K562 (cell line): ENCODE data around the gene PGP. TPM values are rescaled to one million over a fixed set of nuclear protein-coding genes. Genes with fewer than 3 reads are reported as not detected.

Experiments
- ATAC-seq: fragments of 200-7000 bp; cut with Tn5 transposase; 3 replicates; pipeline ENCODE4 v1.9.1; 2020; ENCODE audit warnings: moderate library complexity
- BruUV-seq: library from RNA; stranded (reverse); fragments of 400-500 nt; replicated peaks from 2 replicates; lab custom pipeline; 2021; lab: Mats Ljungman, UMichigan
- CTCF ChIA-PET: fragments of 300-600 bp; formaldehyde crosslinking; extraction: SDS; loops from one replicate; lab custom pipeline; 2021; ENCODE audit warnings: low intra/inter-chr PET ratio; lab: Yijun Ruan, JAX
- POLR2A ChIA-PET: fragments of 300-600, 350-650 bp; sonication (Branson Sonifier 250); formaldehyde crosslinking; extraction: SDS; loops from one replicate; lab custom pipeline; 2021; ENCODE audit warnings: antibody characterized with exemption, inconsistent platforms; lab: Yijun Ruan, JAX
- DNase-seq, 4 experiments: peaks; one replicate each; pipeline versions ENCODE4 v3.0.0 to v3.0.0-alpha.2; 2011 to 2018; ENCODE audit warnings: low spot score in 3 of 4, mixed read lengths in 3 of 4; ENCODE audit errors: extremely low read depth in 1 of 4
- FAIRE-seq: peaks from 2 replicates; lab custom pipeline; 2011; peaks lifted over from hg19 to GRCh38; lab: Jason Lieb, UNC
- H2AFZ ChIP-seq: 2 replicates; pipeline ENCODE4 v1.6.0; 2011; ENCODE audit warnings: low read depth, low read length, control low read depth, inconsistent platforms
- H3K27ac ChIP-seq: fragments of 200-600 bp; 3 replicates; pipeline ENCODE4 v1.8.0; 2011; ENCODE audit warnings: low read depth, mild to moderate bottlenecking, control low read depth, inconsistent platforms, low read length, moderate library complexity, mixed read lengths; ENCODE audit errors: extremely low read depth
- H3K27me3 ChIP-seq, 2 experiments: fragments of 300-600 bp in 1 of 2; 2 replicates in 1 of 2; 3 replicates in 1 of 2; pipeline versions ENCODE4 v1.6.0 to v1.8.0; 2011; ENCODE audit warnings: inconsistent platforms in 2 of 2, low read length in 2 of 2, mild to moderate bottlenecking in 1 of 2, mixed read lengths in 1 of 2, moderate library complexity in 1 of 2; ENCODE audit not compliant: control insufficient read depth in 2 of 2, insufficient read depth in 2 of 2
- H3K36me3 ChIP-seq: fragments of 300-600 bp; 3 replicates; pipeline ENCODE4 v1.8.0; 2011; ENCODE audit warnings: mild to moderate bottlenecking, low read length, inconsistent platforms; ENCODE audit not compliant: control insufficient read depth, insufficient read depth
- H3K4me1 ChIP-seq, 2 experiments: fragments of 200-600 bp in 1 of 2; replicated peaks in 1 of 2; 2 replicates in 1 of 2; 3 replicates in 1 of 2; pipeline versions ENCODE4 v1.5.1 to v1.8.0; 2011; ENCODE audit warnings: inconsistent platforms in 2 of 2, low read length in 2 of 2, mild to moderate bottlenecking in 1 of 2, mixed read lengths in 1 of 2, moderate library complexity in 1 of 2; ENCODE audit not compliant: control insufficient read depth in 2 of 2, insufficient read depth in 2 of 2
- H3K4me2 ChIP-seq: 2 replicates; pipeline ENCODE4 v1.6.1; 2011; ENCODE audit warnings: low read length, control low read depth, inconsistent platforms, mixed read lengths; ENCODE audit not compliant: insufficient read depth
- H3K4me3 ChIP-seq: fragments of 200-600 bp; sonication (generic), shearing (Covaris generic); 2 replicates; pipeline ENCODE4 v1.5.1; 2016; ENCODE audit warnings: control low read depth, inconsistent platforms
- H3K79me2 ChIP-seq: fragments of 200-600 bp; 3 replicates; pipeline ENCODE4 v1.8.0; 2011; ENCODE audit warnings: low read length, inconsistent platforms; ENCODE audit not compliant: control insufficient read depth, insufficient read depth
- H3K9ac ChIP-seq, 2 experiments: 2 replicates each; pipeline versions ENCODE4 v1.6.0 to v1.6.1; 2011; ENCODE audit warnings: low read depth in 2 of 2, low read length in 2 of 2, control low read depth in 1 of 2, inconsistent platforms in 1 of 2, mild to moderate bottlenecking in 1 of 2, mixed read lengths in 1 of 2; ENCODE audit not compliant: insufficient read depth in 1 of 2
- H3K9me1 ChIP-seq: one replicate; pipeline ENCODE4 v1.6.0; 2011; ENCODE audit warnings: inconsistent platforms, mild to moderate bottlenecking, low read length, moderate library complexity; ENCODE audit not compliant: control insufficient read depth, insufficient read depth
- H3K9me3 ChIP-seq: replicated peaks from 2 replicates; pipeline ENCODE4 v1.5.1; 2011; ENCODE audit warnings: low read depth, low read length, inconsistent platforms; ENCODE audit not compliant: control insufficient read depth, insufficient read depth
- H4K20me1 ChIP-seq: replicated peaks from 2 replicates; pipeline ENCODE4 v1.6.1; 2011; ENCODE audit warnings: low read length, inconsistent platforms, mixed read lengths; ENCODE audit not compliant: control insufficient read depth, insufficient read depth
- GATAD2A ChIP-seq: fragments of 450-650 bp; IDR thresholded peaks from 2 replicates; pipeline ENCODE4 v1.6.1; 2017
- TAF9B ChIP-seq: fragments of 450-650 bp; IDR thresholded peaks from 2 replicates; pipeline ENCODE4 v1.6.1; 2018; ENCODE audit warnings: mild to moderate bottlenecking; ENCODE audit not compliant: partially characterized antibody
- TCF3 ChIP-seq: sonication (generic); formaldehyde crosslinking; IDR thresholded peaks from 2 replicates; pipeline ENCODE4 v1.4.0; 2020; ENCODE audit warnings: mild to moderate bottlenecking, missing genetic modification reagents
- WGBS: fragments of 100-300 bp; shearing (Covaris generic); methylation state at CpG from one replicate; pipeline ENCODE4 v1.1.6; 2016; ENCODE audit warnings: low coverage, mixed read lengths; ENCODE audit not compliant: insufficient coverage; ENCODE audit errors: missing lambda C conversion rate; 5-methylcytosine and 5-hydroxymethylcytosine counted together
- in situ Hi-C: fragments of 300-500 bp; cut with MboI; formaldehyde crosslinking; loops from 4 replicates; pipeline ENCODE4 v1.15.0; 2018; ENCODE audit warnings: inconsistent platforms, mixed read lengths
- intact Hi-C: fragments of 100-400 bp; cut with micrococcal nuclease; formaldehyde crosslinking; loops from 2 replicates; pipeline ENCODE4 v1.14.2; 2022
- polyA plus RNA-seq, 8 experiments: library from polyadenylated mRNA; depleted of rRNA in 4 of 8; stranded (reverse) in 5 of 8; unstranded in 3 of 8; fragments of >200 nt; fragmentation: Nextera tagmentation in 2 of 8; fragmentation: Illumina TruSeq in 1 of 8; extraction: Ambion mirVana in 2 of 8; extraction: Trizol in 1 of 8; gene quantifications; 2 replicates each; pipeline versions ENCODE4 v1.2.1 to v1.2.3, GENCODE V29; 2011 to 2014; ENCODE audit warnings: inconsistent platforms in 1 of 8, missing spikeins in 1 of 8
- total RNA-seq, 7 experiments: library from RNA; depleted of rRNA in 6 of 7; stranded (reverse); fragments of >200 nt in 6 of 7; fragmentation: Illumina TruSeq in 2 of 7; extraction: Trizol in 2 of 7; gene quantifications; 2 replicates each; pipeline versions ENCODE4 v1.2.1 to v1.2.3, GENCODE V29; 2011 to 2021; ENCODE audit warnings: low replicate concordance in 1 of 7
- TF ChIP-seq, protein P1 (sequence below): fragments of 450-650 bp; conservative IDR thresholded peaks from 2 replicates; pipeline ENCODE4 v1.6.1; 2016; ENCODE audit warnings: missing genetic modification characterization, low read depth, mild to moderate bottlenecking, control low read depth, missing compliant biosample characterization
- TF ChIP-seq, protein P2 (sequence below): sonication (generic); formaldehyde crosslinking; IDR thresholded peaks from 2 replicates; pipeline ENCODE4 v1.9.0; 2022; ENCODE audit warnings: mild to moderate bottlenecking, missing genetic modification reagents

PGP gene
- total and polyA plus RNA-seq, 9 of the 15 experiments (the other 6 are each of a cell fraction or from before 2014, with no cell fraction given), result 1.1 to 57.6 (median 19.6) TPM

DNA sequence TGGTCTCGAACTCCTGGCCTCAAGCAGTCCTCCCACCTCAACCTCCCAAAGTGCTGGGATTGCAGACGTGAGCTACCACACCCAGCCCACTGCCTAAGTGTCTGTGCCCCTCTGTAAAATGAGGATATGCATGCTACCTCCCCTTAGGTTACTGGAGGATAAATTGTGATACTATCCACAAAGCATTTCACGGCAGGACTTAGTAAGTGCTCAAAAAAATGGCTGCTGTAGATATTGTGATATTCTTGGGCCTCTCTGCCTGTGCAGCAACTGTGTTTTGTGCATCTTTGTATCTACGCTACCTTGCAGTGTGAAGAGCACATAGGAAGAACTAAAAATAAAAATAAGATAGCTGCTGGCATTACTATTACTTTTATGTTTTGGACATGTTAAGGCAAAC lies 16.4 kb downstream of the PGP start:
- Histone ChIP-seq H3K4me1 (peaks cover 3 to 51% of the 10 kb centered on the region in 2 experiments; a peak in 4 of 5 replicates), H4K20me1 (0 out of 2 replicates have a peak, but pooled peaks cover 3% of the 10 kb centered on the region), H3K27ac (no peak overlapping the region), H2AFZ (no peak overlapping the region), H3K79me2 (no peaks in the 10 kb centered on the region), H3K4me2 (no peak overlapping the region), H3K9me3 (no peaks in the 10 kb centered on the region), H3K9me1 (no peaks in the 10 kb centered on the region), H3K4me3 (no peak overlapping the region), H3K27me3 (peaks cover 0 to 5% of the 10 kb centered on the region in 2 experiments; a peak in 2 of 5 replicates), H3K36me3 (no peaks in the 10 kb centered on the region), H3K9ac (no peak overlapping the region)
- DNase-seq, result no peak
- no TSS peak for BruUV-seq
- POLR2A ChIA-PET, result interaction anchor here (0.7 kb wide), 1 partner anchor 53 kb away, joined by 4 read pairs; the partner anchor contains the start of gene ECI1
- CTCF ChIA-PET, result no interaction called here
- TF ChIP-seq, protein P1, sequence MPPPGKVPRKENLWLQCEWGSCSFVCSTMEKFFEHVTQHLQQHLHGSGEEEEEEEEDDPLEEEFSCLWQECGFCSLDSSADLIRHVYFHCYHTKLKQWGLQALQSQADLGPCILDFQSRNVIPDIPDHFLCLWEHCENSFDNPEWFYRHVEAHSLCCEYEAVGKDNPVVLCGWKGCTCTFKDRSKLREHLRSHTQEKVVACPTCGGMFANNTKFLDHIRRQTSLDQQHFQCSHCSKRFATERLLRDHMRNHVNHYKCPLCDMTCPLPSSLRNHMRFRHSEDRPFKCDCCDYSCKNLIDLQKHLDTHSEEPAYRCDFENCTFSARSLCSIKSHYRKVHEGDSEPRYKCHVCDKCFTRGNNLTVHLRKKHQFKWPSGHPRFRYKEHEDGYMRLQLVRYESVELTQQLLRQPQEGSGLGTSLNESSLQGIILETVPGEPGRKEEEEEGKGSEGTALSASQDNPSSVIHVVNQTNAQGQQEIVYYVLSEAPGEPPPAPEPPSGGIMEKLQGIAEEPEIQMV, result no peak
- TF ChIP-seq GATAD2A, result no peak
- no peak for TF ChIP-seq TAF9B
- no peak for TF ChIP-seq TCF3
- TF ChIP-seq, protein P2, sequence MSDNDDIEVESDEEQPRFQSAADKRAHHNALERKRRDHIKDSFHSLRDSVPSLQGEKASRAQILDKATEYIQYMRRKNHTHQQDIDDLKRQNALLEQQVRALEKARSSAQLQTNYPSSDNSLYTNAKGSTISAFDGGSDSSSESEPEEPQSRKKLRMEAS (CRISPR knock-in tag), result no peak
- in situ Hi-C loops, result no loop called here
- intact Hi-C loops, result loop anchor here (5.0 kb wide), 2 partner anchors 54 to 299 kb away; partner anchors contain the start of gene ECI1
- WGBS, result 34% methylated on average over 4 of the region's 4 CpGs
- FAIRE-seq, result no peak
- no peak for ATAC-seq
